ENCODE data around the gene GSTK1.
A peak's percentile ranks its signal among the peaks of the same experiment; 100 is the strongest.

DNA sequence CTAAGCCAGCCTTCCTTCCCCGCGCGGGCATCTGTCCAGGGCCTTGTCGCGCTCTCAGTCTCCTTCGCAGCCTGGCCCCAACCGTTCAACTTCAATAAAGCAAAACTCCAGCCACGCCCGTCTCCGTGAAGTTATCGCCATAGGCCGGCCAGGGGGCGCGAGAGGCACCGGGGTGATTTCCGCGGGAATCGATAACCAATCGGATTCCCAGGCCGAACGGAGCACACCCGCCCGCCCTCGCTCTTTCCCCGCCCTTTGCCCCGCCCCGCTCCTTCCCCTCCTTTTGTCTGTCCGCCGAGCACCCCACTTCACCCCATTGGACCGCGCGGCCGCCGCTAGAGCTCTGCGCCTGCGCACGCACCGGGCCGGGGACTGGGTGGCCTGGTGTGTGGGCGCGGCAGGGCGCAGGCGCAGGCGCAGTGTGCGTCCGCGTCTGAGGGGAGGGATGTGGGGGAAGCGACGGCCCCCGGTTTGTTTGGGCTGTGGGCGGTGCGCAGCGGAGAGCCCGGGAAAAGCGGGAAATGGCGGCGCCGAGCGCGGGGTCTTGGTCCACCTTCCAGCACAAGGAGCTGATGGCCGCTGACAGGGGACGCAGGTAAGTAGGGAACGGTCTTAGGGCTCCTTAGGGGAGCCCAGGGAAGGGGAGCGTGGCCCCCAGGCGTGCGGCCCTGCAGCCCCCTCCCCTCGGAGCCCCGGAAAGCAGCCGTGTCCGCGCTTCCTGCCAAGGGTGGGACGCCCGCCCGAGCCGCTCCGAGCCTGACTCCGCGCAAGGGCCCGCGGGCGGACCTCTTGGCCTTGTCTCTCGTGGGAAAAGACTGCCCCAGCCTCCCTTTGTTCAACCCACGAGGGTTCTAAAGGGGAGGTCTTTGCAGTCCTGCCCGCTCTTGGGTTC, 24.9 kb downstream of the GSTK1 start, which contains the start of gene CASP2:
- TF ChIP-seq, protein P1, sequence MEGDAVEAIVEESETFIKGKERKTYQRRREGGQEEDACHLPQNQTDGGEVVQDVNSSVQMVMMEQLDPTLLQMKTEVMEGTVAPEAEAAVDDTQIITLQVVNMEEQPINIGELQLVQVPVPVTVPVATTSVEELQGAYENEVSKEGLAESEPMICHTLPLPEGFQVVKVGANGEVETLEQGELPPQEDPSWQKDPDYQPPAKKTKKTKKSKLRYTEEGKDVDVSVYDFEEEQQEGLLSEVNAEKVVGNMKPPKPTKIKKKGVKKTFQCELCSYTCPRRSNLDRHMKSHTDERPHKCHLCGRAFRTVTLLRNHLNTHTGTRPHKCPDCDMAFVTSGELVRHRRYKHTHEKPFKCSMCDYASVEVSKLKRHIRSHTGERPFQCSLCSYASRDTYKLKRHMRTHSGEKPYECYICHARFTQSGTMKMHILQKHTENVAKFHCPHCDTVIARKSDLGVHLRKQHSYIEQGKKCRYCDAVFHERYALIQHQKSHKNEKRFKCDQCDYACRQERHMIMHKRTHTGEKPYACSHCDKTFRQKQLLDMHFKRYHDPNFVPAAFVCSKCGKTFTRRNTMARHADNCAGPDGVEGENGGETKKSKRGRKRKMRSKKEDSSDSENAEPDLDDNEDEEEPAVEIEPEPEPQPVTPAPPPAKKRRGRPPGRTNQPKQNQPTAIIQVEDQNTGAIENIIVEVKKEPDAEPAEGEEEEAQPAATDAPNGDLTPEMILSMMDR (optimal IDR thresholded peaks at IDR 0.05 in 1 of 3, IDR thresholded peaks at IDR 0.05 in 1 of 3, conservative IDR thresholded peaks at IDR 0.05 in 1 of 3; ENCODE audit: extremely low read depth in 1 of 3, insufficient read depth in 2 of 3, low read length in 3 of 3) = peak in 1 of 3 experiments; percentile 38
- no peak for TF ChIP-seq EZH2 (IDR thresholded peaks at IDR 0.05; ENCODE audit: low read length)
